ENCODE data around the gene UBD.

UBD gene

DNA sequence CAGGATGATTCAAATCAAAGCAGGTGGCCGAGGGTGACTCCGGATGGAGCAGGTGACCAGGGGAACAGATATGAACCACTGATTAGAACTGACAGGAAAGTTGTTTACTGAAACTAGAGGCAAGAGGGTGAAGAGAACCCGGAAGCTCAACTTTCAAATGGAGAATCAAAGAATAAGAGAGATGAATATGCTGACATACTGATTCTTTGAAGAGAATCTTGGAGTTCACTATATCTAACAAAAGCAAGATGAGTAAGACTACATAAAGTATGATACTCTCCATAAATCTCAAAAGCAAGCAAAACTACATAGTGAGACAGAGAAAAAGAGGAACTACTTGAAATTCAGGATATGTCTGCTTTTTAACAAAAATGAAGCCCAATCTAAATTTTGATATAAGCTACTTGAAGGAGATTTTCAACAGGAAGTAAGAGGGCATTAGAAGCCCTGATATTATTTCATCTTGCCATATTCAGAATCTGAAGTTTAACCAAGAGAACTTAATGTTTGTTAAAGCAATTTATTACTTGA lies 4.0 kb upstream of the UBD start:
- H3K36me3 ChIP-seq (ENCODE audit: control insufficient read depth in 2 of 2, insufficient read depth in 1 of 2, low read length in 2 of 2) = no peaks in the 10 kb centered on the region
- H3K27ac ChIP-seq (ENCODE audit: extremely low read depth, low read depth, low read length) = no peak overlapping the region
- H3K4me1 ChIP-seq (ENCODE audit: control insufficient read depth, insufficient read depth, low read length) = no peaks in the 10 kb centered on the region
- CTCF ChIA-PET = interaction anchor here (0.8 to 1.6 kb wide), 2 partner anchors 26 to 133 kb away, joined by 4 to 8 read pairs; no protein-coding TSS in a partner anchor
- no peaks in the 10 kb centered on the region for H3K9me3 ChIP-seq (ENCODE audit: control insufficient read depth, insufficient read depth, low read depth, low read length)
- POLR2A ChIA-PET = no interaction called here
- no peak overlapping the region for H3K4me3 ChIP-seq (ENCODE audit: low read depth, low read length)
- TF ChIP-seq ZNF133 (tag by site-specific recombination; IDR thresholded peaks at IDR 0.05) = no peak
- TF ChIP-seq KLF7 (tag by site-specific recombination; IDR thresholded peaks at IDR 0.05; ENCODE audit: borderline replicate concordance) = no peak
- no peak for TF ChIP-seq ZNF830 (tag by site-specific recombination; IDR thresholded peaks at IDR 0.05; ENCODE audit: low read depth)

DNA sequence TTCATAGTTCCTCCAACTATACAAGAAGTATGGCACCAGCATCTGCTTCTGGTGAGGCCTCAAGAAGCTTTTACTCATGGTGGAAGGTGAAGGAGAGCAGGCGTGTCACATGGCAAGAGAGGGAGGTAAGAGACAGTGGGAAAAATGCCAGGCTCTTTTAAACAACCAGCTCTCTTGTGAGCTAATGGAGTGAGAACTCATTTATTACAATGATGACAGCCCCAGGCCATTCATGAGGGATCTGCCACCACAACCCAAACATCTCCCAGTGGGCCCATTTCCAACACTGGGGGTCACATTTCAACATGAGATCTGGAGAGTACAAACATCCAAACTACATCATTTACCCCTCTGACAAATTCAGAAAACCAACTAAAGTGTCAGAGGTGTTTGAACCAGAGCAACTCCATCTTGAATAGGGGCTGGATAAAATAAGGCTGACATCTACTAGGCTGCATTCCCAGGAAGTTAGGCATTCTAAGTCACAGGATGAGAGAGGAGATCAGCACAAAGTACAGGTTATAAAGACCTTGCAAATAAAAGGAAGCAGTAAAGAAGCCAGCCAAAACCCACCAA lies 2.2 kb upstream of the UBD start:
- Histone ChIP-seq H3K36me3 (ENCODE audit: control insufficient read depth in 2 of 2, insufficient read depth in 1 of 2, low read length in 2 of 2) (no peaks in the 10 kb centered on the region), H3K9me3 (ENCODE audit: control insufficient read depth, insufficient read depth, low read depth, low read length) (no peaks in the 10 kb centered on the region), H3K27ac (ENCODE audit: extremely low read depth, low read depth, low read length) (no peak overlapping the region), H3K4me3 (ENCODE audit: low read depth, low read length) (no peak overlapping the region), H3K4me1 (ENCODE audit: control insufficient read depth, insufficient read depth, low read length) (no peaks in the 10 kb centered on the region)
- ChIA-PET CTCF (no interaction called here), POLR2A (no interaction called here)
- TF ChIP-seq ZBTB1 (tag by site-specific recombination; IDR thresholded peaks at IDR 0.05) (no peak), ZNF777 (tag by site-specific recombination; IDR thresholded peaks at IDR 0.05; ENCODE audit: borderline replicate concordance) (no peak), ZNF169 (tag by site-specific recombination; IDR thresholded peaks at IDR 0.05) (no peak), ZNF658 (tag by site-specific recombination; IDR thresholded peaks at IDR 0.05) (no peak), ZNF140 (tag by site-specific recombination; IDR thresholded peaks at IDR 0.05) (no peak), ZBTB8A (tag by site-specific recombination; IDR thresholded peaks at IDR 0.05) (peak; percentile 18; the same call in 1 of the 2 replicates), WT1 (tag by site-specific recombination; IDR thresholded peaks at IDR 0.05) (peak; percentile 64; the same call in 1 of the 2 replicates), BCL11A (tag by site-specific recombination; IDR thresholded peaks at IDR 0.05; ENCODE audit: low read depth) (no peak), ZNF341 (tag by site-specific recombination; IDR thresholded peaks at IDR 0.05; ENCODE audit: low read depth) (no peak), ZNF571 (tag by site-specific recombination; IDR thresholded peaks at IDR 0.05) (no peak), ZSCAN23 (tag by site-specific recombination; IDR thresholded peaks at IDR 0.05) (no peak), ZNF837 (tag by site-specific recombination; IDR thresholded peaks at IDR 0.05) (no peak), ZNF555 (tag by site-specific recombination; conservative IDR thresholded peaks at IDR 0.05) (no peak), GLIS1 (tag by site-specific recombination; IDR thresholded peaks at IDR 0.05) (peak; percentile 59; the same call in 1 of the 2 replicates)
- TF ChIP-seq, protein P1, sequence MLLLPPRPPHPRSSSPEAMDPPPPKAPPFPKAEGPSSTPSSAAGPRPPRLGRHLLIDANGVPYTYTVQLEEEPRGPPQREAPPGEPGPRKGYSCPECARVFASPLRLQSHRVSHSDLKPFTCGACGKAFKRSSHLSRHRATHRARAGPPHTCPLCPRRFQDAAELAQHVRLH (tag by site-specific recombination; IDR thresholded peaks at IDR 0.05) = no peak
- TF ChIP-seq, protein P2, sequence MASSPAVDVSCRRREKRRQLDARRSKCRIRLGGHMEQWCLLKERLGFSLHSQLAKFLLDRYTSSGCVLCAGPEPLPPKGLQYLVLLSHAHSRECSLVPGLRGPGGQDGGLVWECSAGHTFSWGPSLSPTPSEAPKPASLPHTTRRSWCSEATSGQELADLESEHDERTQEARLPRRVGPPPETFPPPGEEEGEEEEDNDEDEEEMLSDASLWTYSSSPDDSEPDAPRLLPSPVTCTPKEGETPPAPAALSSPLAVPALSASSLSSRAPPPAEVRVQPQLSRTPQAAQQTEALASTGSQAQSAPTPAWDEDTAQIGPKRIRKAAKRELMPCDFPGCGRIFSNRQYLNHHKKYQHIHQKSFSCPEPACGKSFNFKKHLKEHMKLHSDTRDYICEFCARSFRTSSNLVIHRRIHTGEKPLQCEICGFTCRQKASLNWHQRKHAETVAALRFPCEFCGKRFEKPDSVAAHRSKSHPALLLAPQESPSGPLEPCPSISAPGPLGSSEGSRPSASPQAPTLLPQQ (tag by site-specific recombination; IDR thresholded peaks at IDR 0.05) = peak; percentile 82
- TF ChIP-seq, protein P3, sequence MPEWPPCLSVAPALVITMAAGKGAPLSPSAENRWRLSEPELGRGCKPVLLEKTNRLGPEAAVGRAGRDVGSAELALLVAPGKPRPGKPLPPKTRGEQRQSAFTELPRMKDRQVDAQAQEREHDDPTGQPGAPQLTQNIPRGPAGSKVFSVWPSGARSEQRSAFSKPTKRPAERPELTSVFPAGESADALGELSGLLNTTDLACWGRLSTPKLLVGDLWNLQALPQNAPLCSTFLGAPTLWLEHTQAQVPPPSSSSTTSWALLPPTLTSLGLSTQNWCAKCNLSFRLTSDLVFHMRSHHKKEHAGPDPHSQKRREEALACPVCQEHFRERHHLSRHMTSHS (tag by site-specific recombination; IDR thresholded peaks at IDR 0.05) = no peak
- TF ChIP-seq, protein P4, sequence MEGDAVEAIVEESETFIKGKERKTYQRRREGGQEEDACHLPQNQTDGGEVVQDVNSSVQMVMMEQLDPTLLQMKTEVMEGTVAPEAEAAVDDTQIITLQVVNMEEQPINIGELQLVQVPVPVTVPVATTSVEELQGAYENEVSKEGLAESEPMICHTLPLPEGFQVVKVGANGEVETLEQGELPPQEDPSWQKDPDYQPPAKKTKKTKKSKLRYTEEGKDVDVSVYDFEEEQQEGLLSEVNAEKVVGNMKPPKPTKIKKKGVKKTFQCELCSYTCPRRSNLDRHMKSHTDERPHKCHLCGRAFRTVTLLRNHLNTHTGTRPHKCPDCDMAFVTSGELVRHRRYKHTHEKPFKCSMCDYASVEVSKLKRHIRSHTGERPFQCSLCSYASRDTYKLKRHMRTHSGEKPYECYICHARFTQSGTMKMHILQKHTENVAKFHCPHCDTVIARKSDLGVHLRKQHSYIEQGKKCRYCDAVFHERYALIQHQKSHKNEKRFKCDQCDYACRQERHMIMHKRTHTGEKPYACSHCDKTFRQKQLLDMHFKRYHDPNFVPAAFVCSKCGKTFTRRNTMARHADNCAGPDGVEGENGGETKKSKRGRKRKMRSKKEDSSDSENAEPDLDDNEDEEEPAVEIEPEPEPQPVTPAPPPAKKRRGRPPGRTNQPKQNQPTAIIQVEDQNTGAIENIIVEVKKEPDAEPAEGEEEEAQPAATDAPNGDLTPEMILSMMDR (tag by site-specific recombination; IDR thresholded peaks at IDR 0.05) = no peak

Measured in HEK293 (cell line).